H9 (cell line): ENCODE data around the gene AHSG. TPM values are rescaled to one million over a fixed set of nuclear protein-coding genes. Genes with fewer than 3 reads are reported as not detected.

Experiments used
- DNase-seq: peaks from one replicate; pipeline ENCODE4 v3.0.0-alpha.2; 2017
- H2AFZ ChIP-seq: one replicate; pipeline ENCODE4 v1.6.1; 2013; ENCODE audit warnings: mild to moderate bottlenecking, low read length, control low read depth, moderate library complexity
- H2AK5ac ChIP-seq: 2 replicates; pipeline ENCODE4 v1.6.1; 2013; ENCODE audit warnings: low read length, control low read depth, mixed read lengths; ENCODE audit not compliant: insufficient read length
- H2BK120ac ChIP-seq: one replicate; pipeline ENCODE4 v1.6.1; 2013; ENCODE audit warnings: low read depth, mild to moderate bottlenecking, low read length, control low read depth, inconsistent platforms; ENCODE audit not compliant: poor library complexity, severe bottlenecking
- H2BK12ac ChIP-seq: 2 replicates; pipeline ENCODE4 v1.6.1; 2013; ENCODE audit warnings: low read length, control low read depth, mixed read lengths, low read depth; ENCODE audit not compliant: insufficient read length
- H2BK15ac ChIP-seq: 2 replicates; pipeline ENCODE4 v1.6.1; 2013; ENCODE audit warnings: low read depth, low read length, control low read depth
- H2BK20ac ChIP-seq: one replicate; pipeline ENCODE4 v1.6.1; 2013; ENCODE audit warnings: low read depth, mild to moderate bottlenecking, low read length, control low read depth, inconsistent platforms; ENCODE audit not compliant: poor library complexity, severe bottlenecking
- H2BK5ac ChIP-seq: 2 replicates; pipeline ENCODE4 v1.6.1; 2013; ENCODE audit warnings: low read length, control low read depth, mixed read lengths; ENCODE audit not compliant: insufficient read length
- H3K14ac ChIP-seq: 2 replicates; pipeline ENCODE4 v1.6.1; 2013; ENCODE audit warnings: low read length, control low read depth; ENCODE audit not compliant: insufficient read depth
- H3K18ac ChIP-seq: 2 replicates; pipeline ENCODE4 v1.6.1; 2013; ENCODE audit warnings: low read depth, mild to moderate bottlenecking, mixed read lengths, low read length, control low read depth; ENCODE audit not compliant: insufficient read length
- H3K23ac ChIP-seq: 2 replicates; pipeline ENCODE4 v1.6.1; 2013; ENCODE audit warnings: low read length, control low read depth, mixed read lengths, low read depth; ENCODE audit not compliant: insufficient read length
- H3K23me2 ChIP-seq: 2 replicates; pipeline ENCODE4 v1.6.1; 2013; ENCODE audit warnings: low read depth, mild to moderate bottlenecking, mixed read lengths, low read length, control low read depth; ENCODE audit not compliant: insufficient read length, poor library complexity, severe bottlenecking
- H3K27ac ChIP-seq: 2 replicates; pipeline ENCODE4 v1.5.1; 2013; ENCODE audit warnings: low read length, control low read depth, mixed read lengths, low read depth; ENCODE audit not compliant: insufficient read length
- H3K27me3 ChIP-seq: 2 replicates; pipeline ENCODE4 v1.6.1; 2013; ENCODE audit warnings: low read length, control low read depth, inconsistent platforms; ENCODE audit not compliant: insufficient read depth
- H3K4ac ChIP-seq: 2 replicates; pipeline ENCODE4 v1.6.1; 2013; ENCODE audit warnings: low read depth, mild to moderate bottlenecking, control low read depth, inconsistent platforms, low read length, moderate library complexity
- H3K4me1 ChIP-seq: 2 replicates; pipeline ENCODE4 v1.6.1; 2013; ENCODE audit warnings: low read length, control low read depth, inconsistent platforms; ENCODE audit not compliant: insufficient read depth
- H3K4me2 ChIP-seq: 2 replicates; pipeline ENCODE4 v1.6.1; 2013; ENCODE audit warnings: low read length, control low read depth, mixed read lengths; ENCODE audit not compliant: insufficient read length, insufficient read depth
- H3K56ac ChIP-seq: 2 replicates; pipeline ENCODE4 v1.6.1; 2013; ENCODE audit warnings: low read depth, mild to moderate bottlenecking, mixed read lengths, low read length, control low read depth; ENCODE audit not compliant: insufficient read length
- H3K79me1 ChIP-seq: 2 replicates; pipeline ENCODE4 v1.6.1; 2013; ENCODE audit warnings: low read depth, mild to moderate bottlenecking, moderate library complexity, low read length, control low read depth, inconsistent platforms; ENCODE audit not compliant: insufficient read depth, poor library complexity, severe bottlenecking
- H3K79me2 ChIP-seq: 2 replicates; pipeline ENCODE4 v1.6.1; 2013; ENCODE audit warnings: low read length, control low read depth, inconsistent platforms; ENCODE audit not compliant: insufficient read depth
- H3K9ac ChIP-seq: 2 replicates; pipeline ENCODE4 v1.6.1; 2013; ENCODE audit warnings: low read length, control low read depth, mixed read lengths; ENCODE audit not compliant: insufficient read length; ENCODE audit errors: extremely low read depth
- H3K9me3 ChIP-seq: one replicate; pipeline ENCODE4 v1.6.1; 2013; ENCODE audit warnings: low read depth, low read length, inconsistent platforms; ENCODE audit not compliant: control insufficient read depth
- H3T11ph ChIP-seq: one replicate; pipeline ENCODE4 v1.6.1; 2013; ENCODE audit warnings: mild to moderate bottlenecking, low read length, control low read depth, inconsistent platforms
- H4K20me1 ChIP-seq: one replicate; pipeline ENCODE4 v1.6.1; 2013; ENCODE audit not compliant: control insufficient read depth, insufficient read length, insufficient read depth
- H4K5ac ChIP-seq: 2 replicates; pipeline ENCODE4 v1.6.1; 2013; ENCODE audit warnings: low read depth, mild to moderate bottlenecking, mixed read lengths, low read length, control low read depth; ENCODE audit not compliant: insufficient read length
- H4K8ac ChIP-seq: replicated peaks from 2 replicates; pipeline ENCODE4 v1.6.1; 2013; ENCODE audit warnings: low read length, control low read depth, mixed read lengths, low read depth; ENCODE audit not compliant: insufficient read length
- H4K91ac ChIP-seq: 2 replicates; pipeline ENCODE4 v1.6.1; 2013; ENCODE audit warnings: low read depth, mild to moderate bottlenecking, moderate library complexity, mixed read lengths, low read length, control low read depth; ENCODE audit not compliant: insufficient read length
- H3K27ac Mint-ChIP-seq, 3 experiments: 2 replicates in 2 of 3; 3 replicates in 1 of 3; pipeline ENCODE4 v1.8.0; 2020 to 2021; ENCODE audit warnings: mixed read lengths in 3 of 3, mild to moderate bottlenecking in 1 of 3, moderate library complexity in 1 of 3
- H3K27me3 Mint-ChIP-seq: 2 replicates; pipeline ENCODE4 v1.8.0; 2021; ENCODE audit warnings: low read depth, mild to moderate bottlenecking, moderate library complexity, mixed read lengths
- H3K36me3 Mint-ChIP-seq, 3 experiments: 2 replicates in 2 of 3; 3 replicates in 1 of 3; pipeline ENCODE4 v1.8.0; 2020 to 2021; ENCODE audit warnings: low read depth in 3 of 3, mixed read lengths in 3 of 3; ENCODE audit not compliant: insufficient read depth in 1 of 3
- H3K4me1 Mint-ChIP-seq, 2 experiments: 2 replicates each; pipeline ENCODE4 v1.8.0; 2020; ENCODE audit warnings: mixed read lengths in 2 of 2
- H3K4me3 Mint-ChIP-seq, 2 experiments: 2 replicates in 1 of 2; 3 replicates in 1 of 2; pipeline ENCODE4 v1.8.0; 2020 to 2021; ENCODE audit warnings: mild to moderate bottlenecking in 2 of 2, mixed read lengths in 2 of 2, moderate library complexity in 1 of 2
- H3K9me3 Mint-ChIP-seq, 2 experiments: 2 replicates in 1 of 2; 3 replicates in 1 of 2; pipeline ENCODE4 v1.8.0; 2020; ENCODE audit warnings: mild to moderate bottlenecking in 2 of 2, mixed read lengths in 2 of 2, moderate library complexity in 1 of 2
- CTCF ChIP-seq: fragments of 200-600 bp; sonication (generic); conservative IDR thresholded peaks from 3 replicates; pipeline ENCODE4 v1.8.0; 2021; ENCODE audit warnings: antibody characterized with exemption, mild to moderate bottlenecking
- WGBS: extraction: QIAGEN DNeasy Blood & Tissue Kit; methylation state at CpG from one replicate; pipeline ENCODE4 v1.1.7; 2013; ENCODE audit warnings: missing lambda C conversion rate, low lambda C conversion rate, mixed read lengths; ENCODE audit not compliant: insufficient read length; ENCODE audit errors: extremely low coverage; 5-methylcytosine and 5-hydroxymethylcytosine counted together
- total RNA-seq: library from RNA; stranded (reverse); gene quantifications from 2 replicates; pipeline ENCODE4 v1.2.1, GENCODE V29; 2021

Gene AHSG
- total RNA-seq, 1 experiment from 2014 or later, result not detected

DNA sequence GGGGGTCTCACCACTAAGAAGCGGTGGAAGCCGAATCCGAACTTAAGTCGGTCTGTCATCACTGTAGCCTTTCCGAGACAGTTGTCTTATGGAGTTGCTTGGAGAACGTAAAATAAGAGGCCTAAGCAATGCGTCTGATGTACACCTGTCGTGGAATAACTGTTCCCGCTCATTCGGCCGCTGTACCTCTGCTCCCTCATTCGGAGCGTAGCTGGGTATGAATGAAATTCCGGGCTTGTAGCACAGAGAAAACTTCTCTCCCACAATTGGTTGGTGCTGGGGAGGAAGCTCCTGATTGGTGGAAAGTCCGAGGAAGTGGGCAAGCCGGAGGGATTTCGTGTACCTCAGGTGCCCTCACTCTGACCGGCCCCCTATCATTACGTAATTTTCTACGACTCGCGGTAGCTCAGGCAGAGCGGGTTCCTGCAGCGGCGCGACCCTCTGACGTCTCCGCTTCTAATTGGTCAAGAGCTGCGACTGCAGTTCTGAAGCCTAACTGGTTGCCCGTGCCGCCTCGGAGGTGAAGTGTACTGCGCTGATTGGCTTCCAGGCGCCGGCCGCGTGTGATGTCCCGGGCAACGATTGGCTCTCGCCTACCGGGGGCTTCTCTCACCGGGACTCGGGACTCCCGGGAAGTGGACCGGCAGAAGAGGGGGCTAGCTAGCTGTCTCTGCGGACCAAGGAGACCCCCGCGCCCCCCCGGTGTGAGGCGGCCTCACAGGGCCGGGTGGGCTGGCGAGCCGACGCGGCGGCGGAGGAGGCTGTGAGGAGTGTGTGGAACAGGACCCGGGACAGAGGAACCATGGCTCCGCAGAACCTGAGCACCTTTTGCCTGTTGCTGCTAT is 42.5 kb upstream of the AHSG start, which contains the start of gene DNAJB11:
Gene DNAJB11 (plus strand): TSS at position 625 of the 845 bp plus-strand sequence. CDS start 178 bp downstream, at position 803.
- H2BK20ac ChIP-seq, result no peak within 1 kb of the TSS
- Mint-ChIP-seq H3K27ac (peak within 1 kb of the TSS; percentile 91 to 98 (median 97)), H3K4me3 (peak within 1 kb of the TSS; percentile 89 to 92), H3K36me3 (peaks cover 9 to 28% (median 23%) of the 10 kb centered on the region in 3 experiments; a peak in 6 of 7 replicates), H3K4me1 (peaks cover 22 to 28% of the 10 kb centered on the region in 2 experiments), H3K9me3 (no peaks in the 10 kb centered on the region), H3K27me3 (no peaks in the 10 kb centered on the region)
- peak within 1 kb of the TSS; percentile 95 for H3K14ac ChIP-seq
- peaks cover 3% of the 10 kb centered on the region for H4K20me1 ChIP-seq
- H2AK5ac ChIP-seq, result no peak within 1 kb of the TSS
- H3K27me3 ChIP-seq, result no peaks in the 10 kb centered on the region
- H3K79me1 ChIP-seq, result no peaks in the 10 kb centered on the region
- peak within 1 kb of the TSS; percentile 77 for H4K5ac ChIP-seq
- peaks cover 10% of the 10 kb centered on the region for H3K23me2 ChIP-seq
- no peak within 1 kb of the TSS for H3T11ph ChIP-seq
- peak within 1 kb of the TSS; percentile 64 for H3K27ac ChIP-seq
- H2BK15ac ChIP-seq, result no peak within 1 kb of the TSS
- no peak within 1 kb of the TSS for H3K56ac ChIP-seq
- H2BK12ac ChIP-seq, result no peak within 1 kb of the TSS
- no peak within 1 kb of the TSS for H2AFZ ChIP-seq
- H3K4me1 ChIP-seq, result no peaks in the 10 kb centered on the region
- WGBS, result no CpG with 5 or more reads among the region's 59 CpGs
- H4K91ac ChIP-seq, result no peak within 1 kb of the TSS
- peak within 1 kb of the TSS; percentile 94 for H3K9ac ChIP-seq
- no peak for TF ChIP-seq CTCF
- no peak within 1 kb of the TSS for H3K4ac ChIP-seq
- H3K79me2 ChIP-seq, result peaks cover 5% of the 10 kb centered on the region; the same call in 1 of the 2 replicates
- H3K18ac ChIP-seq, result peak within 1 kb of the TSS; percentile 95
- H4K8ac ChIP-seq, result no peak within 1 kb of the TSS
- no peak within 1 kb of the TSS for H3K23ac ChIP-seq
- DNase-seq, result peak; percentile 100
- peak within 1 kb of the TSS; percentile 34 for H2BK5ac ChIP-seq
- H2BK120ac ChIP-seq, result no peak within 1 kb of the TSS
- H3K9me3 ChIP-seq, result no peaks in the 10 kb centered on the region
- peak within 1 kb of the TSS; percentile 99 for H3K4me2 ChIP-seq
